HG03571 (cell line): Measurements from ENCODE around the gene TUBB2B.
"Not testable (repeated sequence)": the region's sequence is repeated elsewhere in the genome, so short reads cannot be mapped to it uniquely, and the experiment has no call there.

Source experiments
- ATAC-seq: cut with Tn5 transposase; IDR thresholded peaks from one replicate; pipeline ENCODE4 v1.9.1; 2021; ENCODE audit not compliant: unreplicated experiment

TUBB2B gene

DNA sequence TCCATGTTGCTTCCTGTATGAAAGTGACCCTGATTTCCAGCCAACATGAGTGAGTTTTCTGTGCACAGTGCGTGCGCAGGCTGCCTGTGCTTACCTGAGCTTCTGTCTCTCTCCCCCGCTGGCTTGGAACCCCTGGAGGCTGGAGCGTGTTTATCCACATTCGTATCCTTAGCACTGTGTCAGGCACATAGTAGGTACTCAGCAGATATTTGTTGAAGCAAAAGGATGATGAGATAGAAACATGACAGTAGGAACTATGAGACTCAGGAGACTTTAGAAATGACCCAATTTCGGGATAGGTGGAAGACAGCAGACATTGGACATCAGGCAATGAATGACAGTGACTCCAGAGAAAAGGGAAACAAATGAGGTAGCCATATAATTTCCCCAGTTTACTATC, 15.2 kb downstream of the TUBB2B start:
- no peak for ATAC-seq

GRCh38 chr6:3211681-3212080, 15.8 kb downstream of the TUBB2B start:
- no peak for ATAC-seq

GRCh38 chr6:3210024-3210610, 17.3 kb downstream of the TUBB2B start:
- peak; percentile 14 for ATAC-seq

GRCh38 chr6:3209114-3210023, 18.1 kb downstream of the TUBB2B start:
- ATAC-seq, result peak; percentile 61

GRCh38 chr6:3208775-3209113, 18.7 kb downstream of the TUBB2B start:
- no peak for ATAC-seq

- no peak for ATAC-seq
Measured at GRCh38 chr6:3208098-3208774, 19.2 kb downstream of the TUBB2B start.

- ATAC-seq, result no peak
Measured at GRCh38 chr6:3206339-3207015, 21.0 kb downstream of the TUBB2B start.

DNA sequence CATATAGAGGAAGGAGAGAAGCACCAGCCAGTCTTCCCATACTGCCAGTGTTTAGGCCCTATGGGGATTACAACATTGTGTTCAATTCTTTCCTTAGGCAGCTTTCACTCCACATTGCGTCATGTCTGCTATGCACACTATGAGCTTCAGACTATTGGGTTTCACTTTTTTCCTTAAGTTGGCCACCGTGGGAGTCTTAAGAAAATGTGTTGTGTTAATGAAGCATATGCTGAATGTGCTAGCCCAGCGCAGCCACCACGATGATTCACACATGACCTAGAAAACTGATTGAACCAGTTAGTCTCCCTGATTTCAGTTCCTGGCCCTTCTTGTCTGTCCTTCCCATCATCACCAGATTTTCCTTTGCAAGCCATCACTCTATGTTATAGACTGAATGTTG, 21.5 kb downstream of the TUBB2B start:
- ATAC-seq, result no peak

GRCh38 chr6:3204921-3205320, 22.5 kb downstream of the TUBB2B start:
- ATAC-seq, result no peak

DNA sequence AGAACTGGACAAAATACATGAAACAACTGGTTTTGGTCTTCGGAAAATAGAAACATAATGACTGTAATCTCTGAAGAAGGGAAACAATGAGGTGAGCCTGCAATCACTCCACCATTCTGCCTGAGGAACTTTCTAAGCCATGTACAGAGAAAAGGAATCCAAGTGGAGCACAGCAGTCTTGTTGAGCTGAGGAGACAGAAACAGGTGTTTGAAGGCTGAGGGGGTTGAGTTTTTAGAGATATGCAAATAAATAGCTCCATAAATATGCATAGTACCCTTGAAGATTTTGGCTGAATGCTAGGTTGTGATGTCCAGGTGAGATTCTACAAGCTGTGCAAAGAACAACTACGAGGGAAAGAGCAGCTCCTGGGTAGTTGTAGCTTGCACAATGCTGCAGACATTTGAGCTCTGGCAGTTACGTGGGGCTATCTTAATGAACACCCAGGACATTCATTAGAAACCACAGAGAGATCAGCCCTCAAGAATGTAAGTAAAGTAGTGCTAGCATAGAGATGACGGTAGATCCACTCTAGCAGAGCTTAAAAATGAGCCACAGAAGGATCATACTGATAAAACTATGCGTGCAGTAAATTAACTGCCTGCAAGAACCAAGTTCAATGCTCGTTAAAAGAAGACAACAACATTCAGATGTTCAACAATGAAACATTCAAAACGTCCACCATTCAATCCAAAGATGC, 24.3 kb downstream of the TUBB2B start:
- no peak for ATAC-seq

DNA sequence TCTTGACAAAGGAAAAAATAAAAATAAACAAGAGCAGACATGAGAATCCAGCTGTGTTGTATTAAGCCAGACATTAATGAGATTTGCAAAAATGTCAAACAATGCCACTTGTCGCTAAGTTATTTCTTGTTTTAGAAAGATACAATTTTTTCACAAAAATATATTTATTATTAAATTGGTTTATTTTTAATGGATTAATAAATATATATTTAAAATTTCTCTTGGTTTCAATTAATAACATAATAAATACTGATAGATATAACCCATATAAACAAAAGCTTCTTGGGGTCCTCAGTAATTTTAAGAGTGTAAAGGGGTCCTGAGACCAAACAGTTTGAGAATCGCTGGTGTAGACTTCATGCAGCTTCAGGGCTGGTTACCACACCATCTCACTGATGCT, 26.1 kb downstream of the TUBB2B start:
- ATAC-seq, result no peak

DNA sequence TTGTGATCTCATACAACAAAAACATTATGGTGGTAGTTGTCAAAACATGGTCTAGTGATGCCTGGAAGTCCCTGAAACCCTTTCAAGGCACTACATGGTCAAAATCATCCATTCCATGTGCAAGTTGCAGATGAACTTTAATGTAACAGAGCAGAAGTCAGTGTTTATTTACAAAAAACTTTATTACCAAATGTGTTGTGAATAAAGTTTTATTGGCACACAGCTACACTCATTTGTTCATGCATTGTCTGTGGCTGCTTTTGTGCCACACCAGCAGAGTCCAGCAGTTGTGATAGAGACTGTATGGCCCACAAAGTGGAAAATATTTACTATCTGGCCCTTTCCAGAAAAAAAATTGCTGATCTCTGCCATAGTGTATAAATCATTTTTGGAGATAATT, 26.8 kb downstream of the TUBB2B start:
- no peak for ATAC-seq

- no peak for ATAC-seq
Measured at GRCh38 chr6:3199382-3199781, 28.1 kb downstream of the TUBB2B start.

GRCh38 chr6:3197734-3198133, 29.7 kb downstream of the TUBB2B start:
- ATAC-seq, result not testable (repeated sequence)

DNA sequence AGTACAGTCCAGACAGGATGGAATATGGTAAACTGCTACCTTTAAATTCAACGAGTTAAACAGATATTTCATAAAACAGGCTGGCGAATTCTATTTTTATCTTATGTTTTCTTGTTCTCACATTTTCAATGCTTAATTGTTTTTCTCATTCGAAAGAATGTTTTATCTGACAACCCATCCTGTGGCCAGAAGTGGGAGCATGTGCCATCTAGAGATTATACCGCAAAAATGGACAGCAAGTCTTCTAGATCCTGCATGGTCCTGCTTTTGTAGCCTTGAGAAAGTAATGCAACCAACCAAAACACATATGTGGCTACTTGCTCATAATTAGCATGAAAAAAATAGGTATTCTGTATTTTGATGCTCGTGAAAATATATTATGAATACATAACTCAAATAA, 30.7 kb downstream of the TUBB2B start:
- ATAC-seq, result no peak

GRCh38 chr6:3195695-3196497, 31.6 kb downstream of the TUBB2B start:
- ATAC-seq, result no peak

- ATAC-seq, result no peak
Measured at GRCh38 chr6:3195420-3195694, 32.1 kb downstream of the TUBB2B start.

- no peak for ATAC-seq
Measured at GRCh38 chr6:3194535-3195419, 32.7 kb downstream of the TUBB2B start.

DNA sequence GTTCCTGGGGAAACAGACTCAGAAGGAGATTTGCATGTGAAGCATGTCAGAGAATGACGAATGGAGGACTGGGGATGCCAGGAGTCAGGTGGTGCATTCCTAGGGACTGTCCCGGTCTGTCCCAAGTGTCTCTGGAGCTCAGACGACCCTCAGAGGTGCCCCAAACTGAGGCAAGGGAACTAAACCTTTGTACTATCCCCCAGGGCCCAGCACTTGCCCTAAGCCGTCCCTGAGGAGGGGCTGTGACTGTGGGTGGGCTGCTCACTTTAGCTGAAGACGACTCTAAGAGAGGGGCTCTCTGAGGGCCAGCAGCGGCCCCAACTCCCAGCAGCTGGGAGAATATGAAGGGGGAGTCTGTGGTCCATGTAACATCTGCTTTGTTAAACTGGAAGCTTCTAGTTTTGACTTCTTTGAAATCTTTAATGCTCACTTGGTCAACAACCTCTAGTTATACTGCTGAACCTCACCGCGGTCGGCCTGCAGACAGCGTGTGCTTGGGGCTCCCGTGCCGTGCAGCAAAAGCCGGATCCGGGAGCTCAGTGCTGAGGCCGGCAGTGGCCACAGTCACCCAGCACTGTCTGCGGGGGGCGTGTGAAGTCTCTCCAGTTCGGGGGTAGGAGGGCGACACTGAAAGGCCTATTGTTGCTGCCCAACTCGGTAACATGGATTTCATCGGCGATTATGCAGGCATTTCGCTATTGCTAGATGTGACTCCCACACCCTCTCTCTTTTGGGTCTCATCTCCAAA, 34.2 kb downstream of the TUBB2B start:
- no peak for ATAC-seq
